CD4-positive, alpha-beta T cell treated with Interleukin-4 for 4 hours (primary cell): ENCODE results near the gene ITGB3.

Experiments used
- DNase-seq: peaks from one replicate; pipeline ENCODE4 v3.0.0-alpha.2; 2020

ITGB3 gene

GRCh38 chr17:47278561-47278960, 24.9 kb downstream of the ITGB3 start:
- DNase-seq, result no peak

GRCh38 chr17:47279062-47279801, 25.6 kb downstream of the ITGB3 start:
- DNase-seq, result no peak

- no peak for DNase-seq
Observed at GRCh38 chr17:47280072-47280811, 26.6 kb downstream of the ITGB3 start.

GRCh38 chr17:47281216-47281615, 27.6 kb downstream of the ITGB3 start:
- no peak for DNase-seq

GRCh38 chr17:47285003-47285402, 31.4 kb downstream of the ITGB3 start:
- no peak for DNase-seq

GRCh38 chr17:47286198-47286914, 32.7 kb downstream of the ITGB3 start:
- no peak for DNase-seq

- DNase-seq, result no peak
Observed at GRCh38 chr17:47287068-47287467, 33.4 kb downstream of the ITGB3 start.

- DNase-seq, result no peak
Observed at GRCh38 chr17:47287639-47288038, 34.0 kb downstream of the ITGB3 start.

GRCh38 chr17:47288531-47289116, 35.0 kb downstream of the ITGB3 start:
- DNase-seq, result no peak

- DNase-seq, result no peak
Observed at GRCh38 chr17:47289302-47289701, 35.7 kb downstream of the ITGB3 start.

- no peak for DNase-seq
Observed at GRCh38 chr17:47290870-47291241, 37.2 kb downstream of the ITGB3 start.

GRCh38 chr17:47291242-47291873, 37.7 kb downstream of the ITGB3 start:
- DNase-seq, result no peak

GRCh38 chr17:47292206-47292605, 38.6 kb downstream of the ITGB3 start:
- DNase-seq, result no peak

GRCh38 chr17:47295037-47295873, 41.6 kb downstream of the ITGB3 start:
- DNase-seq, result no peak

- DNase-seq, result no peak
Observed at GRCh38 chr17:47295874-47296255, 42.2 kb downstream of the ITGB3 start.

GRCh38 chr17:47297661-47298400, 44.2 kb downstream of the ITGB3 start:
- no peak for DNase-seq

GRCh38 chr17:47298712-47299111, 45.1 kb downstream of the ITGB3 start:
- no peak for DNase-seq

GRCh38 chr17:47299239-47299910, 45.7 kb downstream of the ITGB3 start:
- no peak for DNase-seq

- no peak for DNase-seq
Observed at GRCh38 chr17:47300718-47301117, 47.1 kb downstream of the ITGB3 start.

- peak; percentile 10 for DNase-seq
Observed at GRCh38 chr17:47301161-47301560, 47.5 kb downstream of the ITGB3 start.

- DNase-seq, result no peak
Observed at GRCh38 chr17:47301831-47302230, 48.2 kb downstream of the ITGB3 start.
